ENCODE data around the gene VWA5A. TPM values are rescaled to one million over a fixed set of nuclear protein-coding genes. Genes with fewer than 3 reads are reported as not detected.

VWA5A gene
- polyA plus RNA-seq, 1 of the 3 experiments (the other 2 are of a cell fraction) = 7.6 TPM

DNA sequence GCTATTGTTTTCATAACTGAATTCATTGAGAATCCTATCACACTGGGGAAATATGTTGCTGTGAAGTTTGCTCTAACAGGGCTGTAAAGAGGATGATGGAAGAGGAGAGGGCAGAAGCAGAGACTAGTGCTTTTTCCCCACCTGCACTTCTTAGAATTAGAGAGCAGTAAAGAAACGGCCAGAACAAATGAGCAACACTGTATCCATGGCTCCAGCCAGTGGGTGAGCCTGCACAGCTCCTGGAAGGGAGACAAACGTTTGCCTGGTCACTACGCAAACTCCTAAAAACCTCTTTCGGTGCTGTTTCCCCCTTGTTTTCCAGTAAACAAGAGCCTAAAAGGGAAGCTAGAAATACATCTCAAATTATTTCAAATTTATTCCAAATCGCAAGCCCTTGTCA, 45.7 kb downstream of the VWA5A start:
- no peak overlapping the region for H2AFZ ChIP-seq (ENCODE audit: low read depth)
- H3K4me3 ChIP-seq (ENCODE audit: low read depth in 2 of 2, low read length in 1 of 2) = no peak overlapping the region
- no peak overlapping the region for H3K27ac ChIP-seq (ENCODE audit: low read depth in 2 of 2, low read length in 1 of 2)
- no peaks in the 10 kb centered on the region for H3K36me3 ChIP-seq (replicated peaks in 1 of 2; ENCODE audit: control insufficient read depth in 1 of 2, insufficient read depth in 2 of 2, low read length in 1 of 2)
- H3K79me2 ChIP-seq (ENCODE audit: insufficient read depth) = no peaks in the 10 kb centered on the region
- no peaks in the 10 kb centered on the region; the same call in 1 of the 2 replicates for H3K27me3 ChIP-seq (ENCODE audit: insufficient read depth)
- H3K9me2 ChIP-seq = no peaks in the 10 kb centered on the region
- no peak overlapping the region for H3K9ac ChIP-seq
- H3K9me3 ChIP-seq = no peaks in the 10 kb centered on the region
- WGBS (ENCODE audit: low lambda C conversion rate) = 40% methylated on average over 5 of the region's 5 CpGs
- ChIA-PET POLR2A (no interaction called here), CTCF (interaction anchor here (0.9 to 1.1 kb wide), 2 partner anchors 13 to 90 kb away, joined by 3 read pairs; no protein-coding TSS in a partner anchor)
- H3K4me1 ChIP-seq (ENCODE audit: control insufficient read depth in 1 of 2, insufficient read depth in 2 of 2, low read depth in 1 of 2, low read length in 1 of 2) = no peaks in the 10 kb centered on the region
- TF ChIP-seq ELF1 (IDR thresholded peaks at IDR 0.05) (no peak), RCOR1 (IDR thresholded peaks at IDR 0.05; ENCODE audit: low read length) (no peak), TAF1 (IDR thresholded peaks at IDR 0.05; ENCODE audit: borderline replicate concordance, low read depth, low read length) (no peak), EP300 (IDR thresholded peaks at IDR 0.05; ENCODE audit: borderline replicate concordance in 1 of 2, low read depth in 1 of 2, low read length in 1 of 2) (no peak), RAD21 (IDR thresholded peaks at IDR 0.05; ENCODE audit: low read length) (no peak), JUND (IDR thresholded peaks at IDR 0.05) (no peak), POLR2AphosphoS5 (IDR thresholded peaks at IDR 0.05; ENCODE audit: low read depth, low read length) (no peak)
- no peaks in the 10 kb centered on the region for H3F3A ChIP-seq (replicated peaks; ENCODE audit: insufficient read depth)
- no peaks in the 10 kb centered on the region for H4K20me1 ChIP-seq (ENCODE audit: insufficient read depth)
- no peak overlapping the region for H3K4me2 ChIP-seq
- DNase-seq = no peak

DNA sequence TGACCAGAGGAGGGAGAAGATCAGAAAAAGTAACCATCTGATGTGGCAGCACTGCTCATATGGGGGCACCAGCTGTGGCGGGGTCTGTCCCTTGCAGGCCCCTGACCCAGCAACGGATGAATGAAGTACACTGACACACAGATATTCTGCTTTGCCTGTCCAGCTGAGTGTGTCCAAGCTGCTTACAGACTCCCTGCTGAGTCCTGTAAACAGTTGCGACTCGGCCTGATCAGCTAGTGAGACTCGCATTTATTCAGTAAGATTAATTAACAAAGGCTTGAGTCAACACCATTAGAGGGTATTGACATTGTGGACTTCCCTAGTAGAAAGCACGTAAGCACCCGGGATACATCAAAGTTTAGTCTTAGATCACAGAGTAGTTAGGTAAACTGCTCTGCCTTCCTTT, 52.6 kb downstream of the VWA5A start:
- ChIA-PET POLR2A (no interaction called here), CTCF (interaction anchor here (1.6 kb wide), 1 partner anchor 9 kb away, joined by 3 read pairs; no protein-coding TSS in a partner anchor)
- H3K9ac ChIP-seq = no peak overlapping the region
- H4K20me1 ChIP-seq (ENCODE audit: insufficient read depth) = no peaks in the 10 kb centered on the region
- H3F3A ChIP-seq (replicated peaks; ENCODE audit: insufficient read depth) = no peaks in the 10 kb centered on the region
- no peak overlapping the region for H2AFZ ChIP-seq (ENCODE audit: low read depth)
- 65% methylated on average over 2 of the region's 7 CpGs for WGBS (ENCODE audit: low lambda C conversion rate)
- TF ChIP-seq YY1 (IDR thresholded peaks at IDR 0.05; ENCODE audit: low read depth) = no peak
- no peaks in the 10 kb centered on the region for H3K79me2 ChIP-seq (ENCODE audit: insufficient read depth)
- H3K9me2 ChIP-seq = no peaks in the 10 kb centered on the region
- no peaks in the 10 kb centered on the region for H3K27me3 ChIP-seq (ENCODE audit: insufficient read depth)
- H3K36me3 ChIP-seq (replicated peaks in 1 of 2; ENCODE audit: control insufficient read depth in 1 of 2, insufficient read depth in 2 of 2, low read length in 1 of 2) = no peaks in the 10 kb centered on the region
- no peak overlapping the region for H3K4me3 ChIP-seq (ENCODE audit: low read depth in 2 of 2, low read length in 1 of 2)
- no peaks in the 10 kb centered on the region for H3K4me1 ChIP-seq (ENCODE audit: control insufficient read depth in 1 of 2, insufficient read depth in 2 of 2, low read depth in 1 of 2, low read length in 1 of 2)
- H3K27ac ChIP-seq (ENCODE audit: low read depth in 2 of 2, low read length in 1 of 2) = no peak overlapping the region
- H3K4me2 ChIP-seq = no peak overlapping the region
- DNase-seq = no peak
- H3K9me3 ChIP-seq = no peaks in the 10 kb centered on the region

GRCh38 chr11:124168796-124169195, 53.5 kb downstream of the VWA5A start:
- no peaks in the 10 kb centered on the region for H3K27me3 ChIP-seq (ENCODE audit: insufficient read depth)
- no peak overlapping the region for H3K4me2 ChIP-seq
- no peak overlapping the region for H3K9ac ChIP-seq
- DNase-seq = no peak
- ChIA-PET CTCF (interaction anchor here (1.6 kb wide), 1 partner anchor 8 kb away, joined by 3 read pairs; no protein-coding TSS in a partner anchor), POLR2A (no interaction called here)
- H3F3A ChIP-seq (replicated peaks; ENCODE audit: insufficient read depth) = no peaks in the 10 kb centered on the region
- H3K4me3 ChIP-seq (ENCODE audit: low read depth in 2 of 2, low read length in 1 of 2) = no peak overlapping the region
- H3K9me3 ChIP-seq = no peaks in the 10 kb centered on the region
- H3K4me1 ChIP-seq (ENCODE audit: control insufficient read depth in 1 of 2, insufficient read depth in 2 of 2, low read depth in 1 of 2, low read length in 1 of 2) = no peaks in the 10 kb centered on the region
- no peaks in the 10 kb centered on the region for H3K9me2 ChIP-seq
- H3K36me3 ChIP-seq (replicated peaks in 1 of 2; ENCODE audit: control insufficient read depth in 1 of 2, insufficient read depth in 2 of 2, low read length in 1 of 2) = no peaks in the 10 kb centered on the region
- no peaks in the 10 kb centered on the region for H4K20me1 ChIP-seq (ENCODE audit: insufficient read depth)
- no peak overlapping the region for H3K27ac ChIP-seq (ENCODE audit: low read depth in 2 of 2, low read length in 1 of 2)
- H2AFZ ChIP-seq (ENCODE audit: low read depth) = no peak overlapping the region
- no peaks in the 10 kb centered on the region for H3K79me2 ChIP-seq (ENCODE audit: insufficient read depth)
- TF ChIP-seq FOXM1 (IDR thresholded peaks at IDR 0.05; ENCODE audit: low read depth) (no peak), FOSL2 (IDR thresholded peaks at IDR 0.05; ENCODE audit: borderline replicate concordance, low read depth) (no peak), TAF1 (IDR thresholded peaks at IDR 0.05; ENCODE audit: borderline replicate concordance, low read depth, low read length) (no peak), EZH2phosphoT487 (IDR thresholded peaks at IDR 0.05; ENCODE audit: borderline replicate concordance, low read depth) (no peak), POLR2AphosphoS5 (IDR thresholded peaks at IDR 0.05; ENCODE audit: low read depth, low read length) (no peak), TEAD4 (IDR thresholded peaks at IDR 0.05; ENCODE audit: borderline replicate concordance, insufficient read depth) (no peak), SIN3A (IDR thresholded peaks at IDR 0.05; ENCODE audit: borderline replicate concordance, low read depth, low read length) (no peak), IRF3 (IDR thresholded peaks at IDR 0.05; ENCODE audit: low read depth, low read length) (no peak), GABPA (IDR thresholded peaks at IDR 0.05; ENCODE audit: low read depth) (no peak), RXRA (IDR thresholded peaks at IDR 0.05; ENCODE audit: borderline replicate concordance, low read depth) (no peak), NFIC (IDR thresholded peaks at IDR 0.05; ENCODE audit: borderline replicate concordance) (no peak)
- TF ChIP-seq, protein P1, sequence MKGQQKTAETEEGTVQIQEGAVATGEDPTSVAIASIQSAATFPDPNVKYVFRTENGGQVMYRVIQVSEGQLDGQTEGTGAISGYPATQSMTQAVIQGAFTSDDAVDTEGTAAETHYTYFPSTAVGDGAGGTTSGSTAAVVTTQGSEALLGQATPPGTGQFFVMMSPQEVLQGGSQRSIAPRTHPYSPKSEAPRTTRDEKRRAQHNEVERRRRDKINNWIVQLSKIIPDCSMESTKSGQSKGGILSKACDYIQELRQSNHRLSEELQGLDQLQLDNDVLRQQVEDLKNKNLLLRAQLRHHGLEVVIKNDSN (IDR thresholded peaks at IDR 0.05; ENCODE audit: borderline replicate concordance, low read depth) = no peak
- TF ChIP-seq, protein P2, sequence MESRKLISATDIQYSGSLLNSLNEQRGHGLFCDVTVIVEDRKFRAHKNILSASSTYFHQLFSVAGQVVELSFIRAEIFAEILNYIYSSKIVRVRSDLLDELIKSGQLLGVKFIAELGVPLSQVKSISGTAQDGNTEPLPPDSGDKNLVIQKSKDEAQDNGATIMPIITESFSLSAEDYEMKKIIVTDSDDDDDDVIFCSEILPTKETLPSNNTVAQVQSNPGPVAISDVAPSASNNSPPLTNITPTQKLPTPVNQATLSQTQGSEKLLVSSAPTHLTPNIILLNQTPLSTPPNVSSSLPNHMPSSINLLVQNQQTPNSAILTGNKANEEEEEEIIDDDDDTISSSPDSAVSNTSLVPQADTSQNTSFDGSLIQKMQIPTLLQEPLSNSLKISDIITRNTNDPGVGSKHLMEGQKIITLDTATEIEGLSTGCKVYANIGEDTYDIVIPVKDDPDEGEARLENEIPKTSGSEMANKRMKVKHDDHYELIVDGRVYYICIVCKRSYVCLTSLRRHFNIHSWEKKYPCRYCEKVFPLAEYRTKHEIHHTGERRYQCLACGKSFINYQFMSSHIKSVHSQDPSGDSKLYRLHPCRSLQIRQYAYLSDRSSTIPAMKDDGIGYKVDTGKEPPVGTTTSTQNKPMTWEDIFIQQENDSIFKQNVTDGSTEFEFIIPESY (IDR thresholded peaks at IDR 0.05; ENCODE audit: borderline replicate concordance, low read depth) = no peak

Measured in SK-N-SH (cell line).